Measurements from ENCODE around the gene ELFN2.

The ELFN2 gene

GRCh38 chr22:37462436-37462835, 35.2 kb upstream of the ELFN2 start:
- H3K4me3 ChIP-seq (ENCODE audit: control insufficient read depth, low read depth, low read length): no peak overlapping the region
- TF ChIP-seq CTCF (IDR thresholded peaks at IDR 0.05; ENCODE audit: control insufficient read depth, insufficient read depth, low read depth, low read length, missing control alignments): no peak
- no peak for DNase-seq (ENCODE audit: low read depth)

- TF ChIP-seq CTCF (IDR thresholded peaks at IDR 0.05; ENCODE audit: control insufficient read depth, insufficient read depth, low read depth, low read length, missing control alignments): no peak
Observed at GRCh38 chr22:37461961-37462360, 34.7 kb upstream of the ELFN2 start.

GRCh38 chr22:37460684-37461083, 33.4 kb upstream of the ELFN2 start:
- no peak for DNase-seq (ENCODE audit: low read depth)
- no peak for TF ChIP-seq CTCF (IDR thresholded peaks at IDR 0.05; ENCODE audit: control insufficient read depth, insufficient read depth, low read depth, low read length, missing control alignments)
- H3K4me3 ChIP-seq (ENCODE audit: control insufficient read depth, low read depth, low read length): no peak overlapping the region

More at GRCh38 chr22:37461961-37462360, 34.7 kb upstream of the ELFN2 start:
- no peak overlapping the region for H3K4me3 ChIP-seq (ENCODE audit: control insufficient read depth, low read depth, low read length)
- no peak for DNase-seq (ENCODE audit: low read depth)

- TF ChIP-seq CTCF (IDR thresholded peaks at IDR 0.05; ENCODE audit: control insufficient read depth, insufficient read depth, low read depth, low read length, missing control alignments): no peak
- H3K4me3 ChIP-seq (ENCODE audit: control insufficient read depth, low read depth, low read length): no peak overlapping the region
- no peak for DNase-seq (ENCODE audit: low read depth)
Observed at GRCh38 chr22:37459206-37459605, 31.9 kb upstream of the ELFN2 start.

GRCh38 chr22:37457093-37457893, 30.0 kb upstream of the ELFN2 start:
- DNase-seq (ENCODE audit: low read depth): no peak
- no peak overlapping the region for H3K4me3 ChIP-seq (ENCODE audit: control insufficient read depth, low read depth, low read length)
- TF ChIP-seq CTCF (IDR thresholded peaks at IDR 0.05; ENCODE audit: control insufficient read depth, insufficient read depth, low read depth, low read length, missing control alignments): peak; percentile 98

GRCh38 chr22:37456346-37456745, 29.1 kb upstream of the ELFN2 start:
- DNase-seq (ENCODE audit: low read depth): no peak
- TF ChIP-seq CTCF (IDR thresholded peaks at IDR 0.05; ENCODE audit: control insufficient read depth, insufficient read depth, low read depth, low read length, missing control alignments): no peak
- H3K4me3 ChIP-seq (ENCODE audit: control insufficient read depth, low read depth, low read length): no peak overlapping the region
